Sigmoid colon (tissue), 7 donors: ENCODE data around the gene ZNF324B. TPM values are rescaled to one million over a fixed set of nuclear protein-coding genes. Genes with fewer than 3 reads are reported as not detected.

Experiments used
- DNase-seq: peaks from one replicate; pipeline ENCODE4 v3.0.0-alpha.2; 2019
- H3K27ac ChIP-seq, 4 donors: fragments of 200-600 bp; sonication (generic); one replicate each; pipeline ENCODE4 v1.5.1; 2016 to 2019; ENCODE audit warnings: mild to moderate bottlenecking in 1 of 4
- H3K27me3 ChIP-seq, 3 donors: fragments of 200-600 bp; sonication (generic); one replicate each; pipeline ENCODE4 v1.5.1; 2019; ENCODE audit warnings: mild to moderate bottlenecking in 1 of 3
- H3K36me3 ChIP-seq, 4 donors: fragments of 200-600 bp; sonication (generic); one replicate each; pipeline ENCODE4 v1.5.1; 2016 to 2019
- H3K4me1 ChIP-seq, 4 donors: fragments of 200-600 bp; sonication (generic); one replicate each; pipeline ENCODE4 v1.5.1; 2017 to 2019
- H3K4me3 ChIP-seq, 4 donors: fragments of 200-600 bp; sonication (generic); one replicate each; pipeline ENCODE4 v1.5.1; 2017 to 2019; ENCODE audit warnings: mild to moderate bottlenecking in 2 of 4, moderate library complexity in 1 of 4
- H3K9me3 ChIP-seq, 4 donors: fragments of 200-600 bp in 3 of 4; sonication (generic) in 3 of 4; one replicate each; pipeline versions ENCODE4 v1.5.1 to v1.6.1; 2013 to 2019
- CTCF ChIP-seq, 4 experiments: fragments of 450-650 bp in 3 of 4; fragments of 200-600 bp in 1 of 4; IDR thresholded peaks; one replicate each; pipeline ENCODE4 v1.5.1; 2016 to 2019; ENCODE audit warnings: antibody characterized with exemption in 4 of 4, mild to moderate bottlenecking in 3 of 4, moderate library complexity in 2 of 4
- EP300 ChIP-seq, 4 donors: sonication (generic); formaldehyde crosslinking; IDR thresholded peaks; one replicate each; pipeline ENCODE4 v1.6.1; 2017; ENCODE audit warnings: antibody characterized with exemption in 4 of 4
- POLR2A ChIP-seq, 2 donors: fragments of 450-650 bp; IDR thresholded peaks; one replicate each; pipeline ENCODE4 v1.6.1; 2016; ENCODE audit warnings: antibody characterized with exemption in 2 of 2, mild to moderate bottlenecking in 2 of 2, moderate library complexity in 2 of 2
- POLR2AphosphoS5 ChIP-seq, 4 donors: sonication (generic); formaldehyde crosslinking; IDR thresholded peaks; one replicate each; pipeline ENCODE4 v1.6.1; 2017; ENCODE audit warnings: antibody characterized with exemption in 4 of 4
- WGBS, 2 donors: extraction: QIAGEN DNeasy Blood & Tissue Kit; methylation state at CpG; one replicate each; pipeline ENCODE4 v1.1.7; 2013; 5-methylcytosine and 5-hydroxymethylcytosine counted together
- intact Hi-C: fragments of 100-400 bp; cut with DNase I; formaldehyde crosslinking; loops from one replicate; pipeline ENCODE4 v1.15.1; 2023
- polyA plus RNA-seq, 3 donors: library from polyadenylated mRNA; stranded (reverse); fragments of 200-250 nt; gene quantifications; one replicate each; pipeline ENCODE4 v1.2.3, GENCODE V29; 2013
- total RNA-seq, 4 donors: library from RNA; depleted of rRNA; stranded (reverse); fragments of >200 nt; gene quantifications; one replicate each; pipeline ENCODE4 v1.1.0, GENCODE V29; 2016
- donor health status: healthy with polysubstance abuse.
- donor health status: Bipolar disorder and iron deficiency.
- donor health status: healthy.

Gene ZNF324B
- total and polyA plus RNA-seq, 7 donors = 0.60 to 9.7 (median 5.4) TPM

- peak within 1 kb of the TSS; percentile 87 to 91 (median 91) for H3K27ac ChIP-seq
- 0% methylated on average over 100 of the region's 100 CpGs for WGBS, 2 donors
- TF ChIP-seq CTCF (IDR thresholded peaks at IDR 0.05) = no peak
- TF ChIP-seq POLR2AphosphoS5 (IDR thresholded peaks at IDR 0.05) = peak; percentile 83 to 94 (median 90)
- TF ChIP-seq POLR2A (IDR thresholded peaks at IDR 0.05) = peak; percentile 53 to 79
- TF ChIP-seq EP300 (IDR thresholded peaks at IDR 0.05) = no peak
- H3K9me3 ChIP-seq = no peaks in the 10 kb centered on the region
- intact Hi-C loops = loop anchor here (2.0 kb wide), 2 partner anchors 22 to 30 kb away; partner anchors contain the start of gene RPS5
- peaks cover 0 to 26% (median 21%) of the 10 kb centered on the region in 4 donors for H3K4me1 ChIP-seq
- H3K4me3 ChIP-seq = peak within 1 kb of the TSS; percentile 65 to 93 (median 84)
- H3K27me3 ChIP-seq = no peaks in the 10 kb centered on the region
- H3K36me3 ChIP-seq = no peaks in the 10 kb centered on the region
- DNase-seq = peak; percentile 97
These were observed 43.0 kb upstream of the ZNF324B start, which contains the start of gene ZNF584 for GRCh38 chr19:58408152-58409009. Gene ZNF584, plus strand, starts transcription at chr19:58408649. Its CDS starts 499 bp downstream, at chr19:58409148.

DNA sequence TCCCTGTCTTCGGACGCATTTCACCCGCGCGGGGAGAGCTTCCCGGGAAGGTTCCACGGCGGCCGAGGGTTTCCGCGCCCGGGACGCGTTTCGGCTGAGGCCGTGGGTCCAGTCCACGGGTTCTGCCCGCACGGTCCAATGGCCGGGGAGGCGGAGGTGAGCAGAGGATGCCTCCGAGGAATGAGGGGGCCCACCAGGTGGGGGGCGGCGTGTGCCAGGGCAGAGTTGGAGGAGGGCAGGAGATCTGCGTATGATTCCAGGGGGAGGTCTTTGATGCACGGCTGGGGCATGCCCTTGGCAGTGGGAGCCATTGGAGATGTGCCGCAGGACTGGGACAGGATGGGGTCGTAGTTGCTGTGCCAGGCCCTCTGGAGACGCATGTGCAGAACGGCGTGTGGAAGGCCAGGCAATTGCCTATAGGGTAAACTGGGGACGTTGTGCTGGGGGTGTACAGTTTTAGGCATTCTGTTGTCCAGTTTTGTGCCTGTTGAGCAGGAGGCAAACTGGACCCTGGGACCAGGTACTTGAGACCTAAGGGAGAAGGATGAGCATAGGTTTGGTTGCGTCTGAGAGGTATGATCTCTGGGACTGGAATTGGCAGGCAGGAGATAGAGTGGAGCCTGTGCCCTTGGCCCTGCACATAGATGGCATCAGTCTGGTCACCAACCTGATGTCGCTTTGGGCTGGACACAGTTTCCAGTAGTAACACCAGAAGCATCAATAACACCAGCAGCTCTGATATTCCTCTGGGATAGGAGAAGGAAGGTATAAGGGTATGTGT, 42.2 kb upstream of the ZNF324B start:
- Histone ChIP-seq H3K9me3 (no peaks in the 10 kb centered on the region), H3K27ac (peak overlapping the region; percentile 87 to 91 (median 91)), H3K4me1 (peaks cover 0 to 26% (median 21%) of the 10 kb centered on the region in 4 donors), H3K4me3 (peak overlapping the region; percentile 65 to 93 (median 84)), H3K36me3 (no peaks in the 10 kb centered on the region), H3K27me3 (no peaks in the 10 kb centered on the region)
- WGBS, 2 donors = 3 to 5% methylated on average over 34 of the region's 34 CpGs
- intact Hi-C loops = loop anchor here (2.0 kb wide), 2 partner anchors 22 to 30 kb away; partner anchors contain the start of gene RPS5
- DNase-seq = peak; percentile 68
- TF ChIP-seq POLR2AphosphoS5 (IDR thresholded peaks at IDR 0.05) = no peak
- no peak for TF ChIP-seq POLR2A (IDR thresholded peaks at IDR 0.05)
- TF ChIP-seq CTCF (IDR thresholded peaks at IDR 0.05) = no peak
- no peak for TF ChIP-seq EP300 (IDR thresholded peaks at IDR 0.05)

DNA sequence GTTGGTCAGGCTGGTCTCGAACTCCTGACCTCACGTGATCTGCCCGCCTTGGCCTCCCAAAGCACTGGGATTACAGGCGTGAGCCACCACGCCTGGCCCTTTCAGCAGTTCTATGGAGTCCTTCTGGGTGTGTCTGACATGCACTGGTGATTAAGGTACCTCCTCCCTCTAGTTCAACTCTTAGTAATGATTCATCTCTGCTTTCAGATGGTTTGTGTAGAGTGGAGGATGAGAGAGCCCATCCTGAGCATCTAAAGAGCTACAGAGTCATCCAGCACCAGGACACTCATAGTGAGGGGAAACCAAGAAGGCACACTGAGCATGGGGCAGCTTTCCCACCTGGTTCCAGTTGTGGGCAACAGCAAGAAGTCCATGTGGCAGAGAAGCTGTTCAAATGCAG, 34.8 kb upstream of the ZNF324B start:
- Histone ChIP-seq H3K9me3 (peaks cover 0 to 6% (median 4%) of the 10 kb centered on the region in 4 donors), H3K4me3 (no peak overlapping the region), H3K4me1 (no peaks in the 10 kb centered on the region), H3K27ac (no peak overlapping the region), H3K36me3 (peaks cover 25 to 65% (median 32%) of the 10 kb centered on the region in 4 donors), H3K27me3 (no peaks in the 10 kb centered on the region)
- 97 to 98% methylated on average over 5 of the region's 5 CpGs for WGBS, 2 donors
- intact Hi-C loops = no loop called here
- no peak for DNase-seq
- TF ChIP-seq POLR2AphosphoS5 (IDR thresholded peaks at IDR 0.05) = no peak
- TF ChIP-seq EP300 (IDR thresholded peaks at IDR 0.05) = no peak
- no peak for TF ChIP-seq CTCF (IDR thresholded peaks at IDR 0.05)
- no peak for TF ChIP-seq POLR2A (IDR thresholded peaks at IDR 0.05)

- no peak for DNase-seq
- H3K4me3 ChIP-seq = no peak overlapping the region
- no peak overlapping the region for H3K27ac ChIP-seq
- peaks cover 0 to 6% (median 4%) of the 10 kb centered on the region in 4 donors for H3K9me3 ChIP-seq
- WGBS, 2 donors = 96 to 98% methylated on average over 7 of the region's 7 CpGs
- intact Hi-C loops = no loop called here
- no peaks in the 10 kb centered on the region for H3K27me3 ChIP-seq
- no peaks in the 10 kb centered on the region for H3K4me1 ChIP-seq
- H3K36me3 ChIP-seq = peaks cover 25 to 69% (median 32%) of the 10 kb centered on the region in 4 donors
- no peak for TF ChIP-seq POLR2AphosphoS5 (IDR thresholded peaks at IDR 0.05)
- TF ChIP-seq POLR2A (IDR thresholded peaks at IDR 0.05) = no peak
- TF ChIP-seq CTCF (IDR thresholded peaks at IDR 0.05) = no peak
These were observed 34.4 kb upstream of the ZNF324B start for GRCh38 chr19:58417071-58417470.
